AML-193 (cell line): Measurements from ENCODE around the gene MRM2.

Experiments used
- DNase-seq, 2 experiments: peaks; one replicate each; lab custom pipeline; 2025; lab: John Stamatoyannopoulos, UW

The MRM2 gene

GRCh38 chr7:2247141-2247995, 5.4 kb upstream of the MRM2 start:
- DNase-seq, result peak in 1 of 2 experiments; percentile 2

GRCh38 chr7:2245883-2246675, 4.1 kb upstream of the MRM2 start:
- DNase-seq, result no peak

GRCh38 chr7:2244404-2244995, 2.5 kb upstream of the MRM2 start:
- no peak for DNase-seq

- DNase-seq, result no peak
Observed at GRCh38 chr7:2243458-2243857, 1.5 kb upstream of the MRM2 start.

GRCh38 chr7:2242541-2243429, 780 bp upstream of the MRM2 start:
- peak; percentile 26 to 41 for DNase-seq

GRCh38 chr7:2239242-2239641, 2.8 kb downstream of the MRM2 start:
- DNase-seq, result no peak

GRCh38 chr7:2237109-2237602, 4.8 kb downstream of the MRM2 start:
- DNase-seq, result no peak

- no peak for DNase-seq
Observed at GRCh38 chr7:2233926-2234325, 8.1 kb downstream of the MRM2 start.

- DNase-seq, result peak; percentile 67 to 74
Observed at GRCh38 chr7:2232766-2233520, 9.1 kb downstream of the MRM2 start, which contains the start of gene MAD1L1. MAD1L1 (minus strand) TSS chr7:2232945; CDS start chr7:2230133, 2,812 bp downstream.

- peak in 1 of 2 experiments; percentile 1 for DNase-seq
Observed at GRCh38 chr7:2231992-2232765, 9.8 kb downstream of the MRM2 start.

- no peak for DNase-seq
Observed at GRCh38 chr7:2230882-2231281, 11.1 kb downstream of the MRM2 start.

GRCh38 chr7:2230226-2230625, 11.8 kb downstream of the MRM2 start:
- no peak for DNase-seq

GRCh38 chr7:2229467-2229866, 12.5 kb downstream of the MRM2 start:
- DNase-seq, result no peak

- DNase-seq, result no peak
Observed at GRCh38 chr7:2228921-2229320, 13.1 kb downstream of the MRM2 start.

- DNase-seq, result no peak
Observed at GRCh38 chr7:2227699-2228098, 14.3 kb downstream of the MRM2 start.

GRCh38 chr7:2225830-2226229, 16.2 kb downstream of the MRM2 start:
- no peak for DNase-seq

GRCh38 chr7:2225336-2225735, 16.7 kb downstream of the MRM2 start:
- no peak for DNase-seq

GRCh38 chr7:2224934-2225333, 17.1 kb downstream of the MRM2 start:
- no peak for DNase-seq

GRCh38 chr7:2224491-2224928, 17.5 kb downstream of the MRM2 start:
- DNase-seq, result no peak

GRCh38 chr7:2223321-2223720, 18.7 kb downstream of the MRM2 start:
- no peak for DNase-seq
